ENCODE measurements around the gene RHBDF1. TPM values are rescaled to one million over a fixed set of nuclear protein-coding genes. Genes with fewer than 3 reads are reported as not detected.

The RHBDF1 gene
- total RNA-seq, 4 donors from 2014 or later = 26.7 to 43.0 (median 30.2) TPM

- TF ChIP-seq POLR2A (IDR thresholded peaks at IDR 0.05; ENCODE audit: low read depth) = no peak
- peaks cover 25 to 32% (median 29%) of the 10 kb centered on the region in 4 donors for H3K4me1 ChIP-seq
- DNase-seq (ENCODE audit: extremely low spot score) = no peak
- intact Hi-C loops (cut with DNase I) = no loop called here
- peaks cover 51 to 73% (median 70%) of the 10 kb centered on the region in 4 donors for H3K36me3 ChIP-seq
- no peaks in the 10 kb centered on the region for H3K9me3 ChIP-seq
- 97% methylated on average over 19 of the region's 21 CpGs for WGBS
- H3K27ac ChIP-seq (replicated peaks in 1 of 4) = no peak overlapping the region
- H3K27me3 ChIP-seq = no peaks in the 10 kb centered on the region
- H3K4me3 ChIP-seq = no peak overlapping the region
These were observed 9.5 kb downstream of the RHBDF1 start for GRCh38 chr16:62968-63391.

DNA sequence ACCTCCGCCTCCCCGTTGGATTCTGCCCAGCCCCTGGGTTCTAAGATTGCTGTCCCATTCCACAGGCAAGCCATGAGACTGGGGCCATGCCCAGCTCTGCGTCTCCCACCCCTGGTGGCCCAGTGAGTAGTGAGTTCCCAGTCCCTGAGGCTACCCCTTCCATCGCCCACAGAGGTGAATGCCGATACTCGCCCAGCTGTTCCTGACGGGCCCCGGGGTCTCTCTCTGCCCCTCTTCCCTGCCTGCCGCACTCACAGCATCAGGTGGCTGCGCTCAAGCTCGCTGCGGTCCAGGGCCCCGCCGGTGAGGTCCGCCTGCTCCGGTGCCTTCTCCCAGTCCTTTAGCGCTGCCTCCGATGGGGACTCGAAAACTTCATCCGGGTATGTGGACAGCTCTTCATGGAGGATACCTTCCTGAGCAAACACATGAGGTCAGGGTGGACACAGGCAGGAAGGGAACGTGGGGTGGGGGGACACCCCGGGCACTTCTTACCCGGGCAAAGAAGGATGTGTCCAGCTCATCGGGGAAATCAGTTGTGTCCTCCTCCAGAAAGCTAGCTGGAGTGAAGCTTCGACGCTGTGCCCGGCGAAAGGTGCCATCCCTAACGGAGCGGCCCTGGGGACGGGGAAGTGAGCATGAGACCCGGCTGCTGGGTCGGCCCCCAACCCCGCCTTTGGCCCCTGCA, 10.0 kb downstream of the RHBDF1 start:
- 93% methylated on average over 18 of the region's 34 CpGs for WGBS
- H3K27me3 ChIP-seq = no peaks in the 10 kb centered on the region
- peaks cover 20 to 29% (median 24%) of the 10 kb centered on the region in 4 donors for H3K4me1 ChIP-seq
- no peaks in the 10 kb centered on the region for H3K9me3 ChIP-seq
- H3K36me3 ChIP-seq = peaks cover 51 to 79% (median 76%) of the 10 kb centered on the region in 4 donors
- no peak for DNase-seq (ENCODE audit: extremely low spot score)
- intact Hi-C loops (cut with DNase I) = no loop called here
- no peak overlapping the region for H3K27ac ChIP-seq (replicated peaks in 1 of 4)
- no peak overlapping the region for H3K4me3 ChIP-seq
- TF ChIP-seq POLR2AphosphoS5 (IDR thresholded peaks at IDR 0.05) (no peak), POLR2A (IDR thresholded peaks at IDR 0.05; ENCODE audit: low read depth) (no peak), EP300 (IDR thresholded peaks at IDR 0.05) (no peak), CTCF (IDR thresholded peaks at IDR 0.05) (no peak)

DNA sequence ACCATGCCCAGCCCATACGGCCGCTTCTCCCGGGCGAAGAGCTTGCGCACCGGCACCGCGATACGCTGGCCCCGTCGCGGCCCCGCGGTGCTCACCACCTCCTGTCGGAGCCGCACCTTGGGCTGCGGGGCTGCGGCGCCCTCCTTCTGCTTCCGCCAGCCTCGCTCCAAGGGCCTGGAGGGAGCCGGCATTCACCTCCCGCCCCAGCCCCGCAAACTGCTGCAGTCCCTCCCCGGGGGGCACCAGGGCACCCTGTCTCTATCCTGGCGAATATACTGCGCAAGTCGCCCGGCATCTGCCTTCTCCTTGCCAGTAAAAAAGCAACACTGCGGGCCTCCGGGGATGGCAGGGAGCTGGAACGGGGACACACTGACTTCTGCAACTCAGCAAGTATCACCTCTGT, 10.6 kb downstream of the RHBDF1 start:
- intact Hi-C loops (cut with DNase I) = no loop called here
- no peaks in the 10 kb centered on the region for H3K9me3 ChIP-seq

DNA sequence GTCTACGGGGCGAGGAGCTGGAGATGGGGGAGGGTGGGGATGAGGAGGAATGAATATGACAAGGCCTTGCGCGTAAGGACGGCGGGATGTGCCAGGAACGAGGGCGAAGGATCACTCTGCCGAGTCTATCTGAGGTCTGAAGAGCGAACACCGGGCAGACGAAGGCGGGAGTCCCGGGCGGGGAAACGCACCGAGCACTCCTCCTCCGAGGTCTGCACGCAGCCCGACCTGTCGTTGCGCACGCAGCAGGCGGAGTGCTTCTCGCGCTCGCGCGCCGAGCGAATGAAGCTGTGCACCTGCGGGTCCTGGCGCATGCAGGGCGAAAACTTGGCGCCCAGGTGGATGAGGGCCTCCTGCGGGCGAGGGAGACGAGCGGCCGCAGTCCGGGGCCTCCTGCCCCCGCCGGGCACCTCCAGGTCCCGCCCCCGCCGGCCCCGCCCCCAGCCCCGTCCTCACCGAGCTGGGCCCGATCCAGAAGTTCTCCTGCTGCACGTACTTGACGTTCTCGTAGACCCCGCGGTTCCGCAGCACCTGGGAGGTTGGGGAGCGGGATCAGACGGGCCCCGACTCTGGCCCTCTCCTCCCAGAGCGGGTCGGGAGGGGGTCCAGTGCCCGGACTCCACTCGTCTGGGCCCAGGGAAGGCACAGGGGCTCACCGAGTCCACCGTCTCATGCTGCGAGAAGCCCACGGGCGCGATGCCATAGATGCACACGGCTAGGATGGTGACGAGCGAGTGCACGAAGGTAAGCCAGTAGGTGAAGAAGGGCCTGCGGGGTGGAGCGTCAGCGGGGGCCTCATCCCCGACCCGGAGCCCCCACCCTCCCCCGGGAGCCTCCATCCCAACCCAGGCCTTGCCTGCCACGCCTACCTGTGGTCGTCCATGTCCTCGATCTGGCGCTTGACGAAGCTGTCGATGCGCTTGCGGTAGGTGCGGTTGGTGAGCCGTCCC, 11.2 kb downstream of the RHBDF1 start:
- Histone ChIP-seq H3K4me3 (no peak overlapping the region), H3K27me3 (no peaks in the 10 kb centered on the region), H3K9me3 (no peaks in the 10 kb centered on the region), H3K27ac (replicated peaks in 1 of 4) (no peak overlapping the region), H3K4me1 (peaks cover 8 to 17% (median 12%) of the 10 kb centered on the region in 4 donors), H3K36me3 (peaks cover 63 to 91% (median 88%) of the 10 kb centered on the region in 4 donors)
- intact Hi-C loops (cut with DNase I) = no loop called here
- TF ChIP-seq CTCF (IDR thresholded peaks at IDR 0.05) (no peak), POLR2A (IDR thresholded peaks at IDR 0.05; ENCODE audit: low read depth) (no peak), POLR2AphosphoS5 (IDR thresholded peaks at IDR 0.05) (no peak)
- no peak for DNase-seq (ENCODE audit: extremely low spot score)
- WGBS = 87% methylated on average over 68 of the region's 89 CpGs

More for the DNA sequence above, 10.6 kb downstream of the RHBDF1 start:
- H3K4me1 ChIP-seq = peaks cover 15 to 24% (median 19%) of the 10 kb centered on the region in 4 donors
- 90% methylated on average over 18 of the region's 32 CpGs for WGBS
- TF ChIP-seq CTCF (IDR thresholded peaks at IDR 0.05) (no peak), EP300 (IDR thresholded peaks at IDR 0.05) (no peak), POLR2A (IDR thresholded peaks at IDR 0.05; ENCODE audit: low read depth) (no peak), POLR2AphosphoS5 (IDR thresholded peaks at IDR 0.05) (no peak)
- DNase-seq (ENCODE audit: extremely low spot score) = no peak
- H3K4me3 ChIP-seq = no peak overlapping the region
- H3K27ac ChIP-seq (replicated peaks in 1 of 4) = no peak overlapping the region
- peaks cover 56 to 84% (median 81%) of the 10 kb centered on the region in 4 donors for H3K36me3 ChIP-seq
- no peaks in the 10 kb centered on the region for H3K27me3 ChIP-seq

- H3K4me3 ChIP-seq = no peak overlapping the region
- no peak for TF ChIP-seq POLR2AphosphoS5 (IDR thresholded peaks at IDR 0.05)
- TF ChIP-seq POLR2A (IDR thresholded peaks at IDR 0.05; ENCODE audit: low read depth) = no peak
- no peak for TF ChIP-seq EP300 (IDR thresholded peaks at IDR 0.05)
- TF ChIP-seq CTCF (IDR thresholded peaks at IDR 0.05) = no peak
- intact Hi-C loops (cut with DNase I) = no loop called here
- no peaks in the 10 kb centered on the region for H3K9me3 ChIP-seq
- H3K27ac ChIP-seq (replicated peaks in 1 of 4) = no peak overlapping the region
- DNase-seq (ENCODE audit: extremely low spot score) = no peak
- H3K27me3 ChIP-seq = no peaks in the 10 kb centered on the region
- peaks cover 0 to 7% (median 2%) of the 10 kb centered on the region in 4 donors for H3K4me1 ChIP-seq
- H3K36me3 ChIP-seq = peaks cover 71 to 100% (median 97%) of the 10 kb centered on the region in 4 donors
- 75% methylated on average over 8 of the region's 11 CpGs for WGBS
These were observed 12.3 kb downstream of the RHBDF1 start for GRCh38 chr16:60166-60565.

All from esophagus muscularis mucosa (tissue), 4 donors.